Stomach (tissue), 4 donors: ENCODE results near the gene TRAF1.

Experiments used
- EP300 ChIP-seq: sonication (generic); formaldehyde crosslinking; IDR thresholded peaks from one replicate; pipeline ENCODE4 v1.6.1; 2017; ENCODE audit warnings: antibody characterized with exemption
- POLR2A ChIP-seq, 4 donors: fragments of 450-650 bp; IDR thresholded peaks; one replicate each; pipeline ENCODE4 v1.6.1; 2016; ENCODE audit warnings: antibody characterized with exemption in 4 of 4, control low read depth in 2 of 4, mild to moderate bottlenecking in 1 of 4, moderate library complexity in 1 of 4
- POLR2AphosphoS5 ChIP-seq, 3 donors: sonication (generic); formaldehyde crosslinking; IDR thresholded peaks; one replicate each; pipeline ENCODE4 v1.6.1; 2016; ENCODE audit warnings: antibody characterized with exemption in 3 of 3
- TF ChIP-seq, protein P1 (sequence below), 7 experiments: fragments of 450-650 bp in 4 of 7; fragments of 200-600 bp in 3 of 7; sonication (generic) in 3 of 7; IDR thresholded peaks; one replicate each; pipeline ENCODE4 v1.5.1; 2016 to 2019; ENCODE audit warnings: antibody characterized with exemption in 7 of 7, control low read depth in 2 of 7, mild to moderate bottlenecking in 1 of 7

DNA sequence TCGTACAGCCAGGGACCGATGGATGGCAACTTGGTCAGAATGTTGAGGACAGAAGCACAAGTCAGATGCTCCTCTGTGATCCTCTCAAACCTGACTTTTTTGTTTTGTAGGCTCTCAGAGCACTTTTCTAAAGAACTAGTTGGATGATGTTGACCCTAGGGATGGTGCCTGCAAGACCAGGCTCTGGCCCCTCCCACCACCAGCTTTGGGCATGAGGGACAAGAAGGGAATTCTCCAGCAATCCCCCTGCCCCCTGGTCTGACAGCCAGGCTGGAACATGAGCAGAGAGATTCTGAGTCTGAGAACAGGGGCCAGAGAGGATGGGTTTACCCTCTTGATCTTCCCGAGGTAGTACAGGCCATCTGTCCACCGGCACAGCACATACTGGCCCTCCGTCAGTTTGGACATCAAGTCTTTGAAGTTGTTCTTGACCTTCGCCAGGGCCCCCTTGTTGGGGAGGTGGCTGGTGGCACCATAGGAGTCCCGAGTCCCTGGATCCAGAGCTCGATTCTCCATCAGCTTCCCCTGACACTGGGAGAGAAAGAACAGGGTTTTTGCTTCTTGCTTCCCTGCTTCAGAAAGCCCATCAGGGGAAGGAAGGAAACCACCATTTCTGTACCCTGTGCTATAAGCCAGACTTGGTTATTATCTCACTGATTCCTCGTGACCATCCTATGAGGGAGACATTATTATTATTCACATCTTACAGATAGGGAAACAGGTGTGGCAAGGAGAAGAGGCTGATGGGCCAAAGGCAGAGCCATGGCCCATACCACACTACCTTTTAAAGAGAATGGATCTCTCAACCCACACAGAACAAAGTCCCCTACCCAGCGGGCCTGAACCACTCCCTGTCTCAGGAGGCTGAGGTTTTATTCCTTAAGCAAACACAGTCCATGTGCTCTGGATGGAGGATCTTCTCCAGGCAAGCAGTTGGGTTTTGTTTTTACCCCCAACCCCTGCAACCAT is 52.1 kb downstream of the TRAF1 start:
- TF ChIP-seq, protein P1, sequence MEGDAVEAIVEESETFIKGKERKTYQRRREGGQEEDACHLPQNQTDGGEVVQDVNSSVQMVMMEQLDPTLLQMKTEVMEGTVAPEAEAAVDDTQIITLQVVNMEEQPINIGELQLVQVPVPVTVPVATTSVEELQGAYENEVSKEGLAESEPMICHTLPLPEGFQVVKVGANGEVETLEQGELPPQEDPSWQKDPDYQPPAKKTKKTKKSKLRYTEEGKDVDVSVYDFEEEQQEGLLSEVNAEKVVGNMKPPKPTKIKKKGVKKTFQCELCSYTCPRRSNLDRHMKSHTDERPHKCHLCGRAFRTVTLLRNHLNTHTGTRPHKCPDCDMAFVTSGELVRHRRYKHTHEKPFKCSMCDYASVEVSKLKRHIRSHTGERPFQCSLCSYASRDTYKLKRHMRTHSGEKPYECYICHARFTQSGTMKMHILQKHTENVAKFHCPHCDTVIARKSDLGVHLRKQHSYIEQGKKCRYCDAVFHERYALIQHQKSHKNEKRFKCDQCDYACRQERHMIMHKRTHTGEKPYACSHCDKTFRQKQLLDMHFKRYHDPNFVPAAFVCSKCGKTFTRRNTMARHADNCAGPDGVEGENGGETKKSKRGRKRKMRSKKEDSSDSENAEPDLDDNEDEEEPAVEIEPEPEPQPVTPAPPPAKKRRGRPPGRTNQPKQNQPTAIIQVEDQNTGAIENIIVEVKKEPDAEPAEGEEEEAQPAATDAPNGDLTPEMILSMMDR (IDR thresholded peaks at IDR 0.05) = no peak
- no peak for TF ChIP-seq POLR2A (IDR thresholded peaks at IDR 0.05)
- TF ChIP-seq EP300 = no peak
- TF ChIP-seq POLR2AphosphoS5 (IDR thresholded peaks at IDR 0.05) = no peak
